SK-N-SH (cell line): ENCODE data around the gene CSNK1A1L. TPM values are rescaled to one million over a fixed set of nuclear protein-coding genes. Genes with fewer than 3 reads are reported as not detected.

ENCODE experiments used
- CTCF ChIA-PET: fragments of 300-600, 350-600 bp; formaldehyde crosslinking; extraction: SDS; loops from one replicate; lab custom pipeline; 2021; lab: Yijun Ruan, JAX
- POLR2A ChIA-PET: fragments of 350-600 bp; sonication (Branson Sonifier 250); formaldehyde crosslinking; extraction: SDS; loops from one replicate; lab custom pipeline; 2020; ENCODE audit warnings: antibody characterized with exemption, inconsistent platforms; lab: Yijun Ruan, JAX
- DNase-seq: peaks from one replicate; pipeline ENCODE4 v3.0.0; 2012
- H2AFZ ChIP-seq: fragments of 200-600 bp; sonication (generic); 2 replicates; pipeline ENCODE4 v1.8.1; 2016; ENCODE audit warnings: antibody characterized with exemption, mild to moderate bottlenecking, low read depth
- H3F3A ChIP-seq: fragments of 200-600 bp; sonication (generic); replicated peaks from 2 replicates; pipeline ENCODE3; 2016; ENCODE audit warnings: antibody characterized with exemption, mild to moderate bottlenecking; ENCODE audit not compliant: insufficient read depth
- H3K27ac ChIP-seq, 2 experiments: fragments of 200-500 bp in 1 of 2; fragments of 200-600 bp in 1 of 2; sonication (Bioruptor generic) in 1 of 2; sonication (generic), shearing (Covaris generic) in 1 of 2; 2 replicates each; pipeline versions ENCODE4 v1.5.1 to v1.6.1; 2014 to 2016; ENCODE audit warnings: low read depth in 2 of 2, inconsistent platforms in 1 of 2, low read length in 1 of 2, mild to moderate bottlenecking in 1 of 2, mixed read lengths in 1 of 2
- H3K27me3 ChIP-seq: fragments of 200-600 bp; sonication (generic), shearing (Covaris generic); 2 replicates; pipeline ENCODE4 v1.6.1; 2016; ENCODE audit warnings: mixed run types; ENCODE audit not compliant: insufficient read depth
- H3K36me3 ChIP-seq, 2 experiments: fragments of 200-500 bp in 1 of 2; fragments of 200-600 bp in 1 of 2; sonication (Bioruptor generic) in 1 of 2; sonication (generic) in 1 of 2; replicated peaks in 1 of 2; 2 replicates each; pipeline versions ENCODE3 to v1.5.1; 2014 to 2016; ENCODE audit warnings: low read length in 1 of 2, mild to moderate bottlenecking in 1 of 2; ENCODE audit not compliant: insufficient read depth in 2 of 2, control insufficient read depth in 1 of 2
- H3K4me1 ChIP-seq, 2 experiments: fragments of 200-500 bp in 1 of 2; fragments of 200-600 bp in 1 of 2; sonication (Bioruptor generic) in 1 of 2; sonication (generic), shearing (Covaris generic) in 1 of 2; 2 replicates each; pipeline versions ENCODE4 v1.5.1 to v1.6.1; 2014 to 2016; ENCODE audit warnings: low read depth in 1 of 2, low read length in 1 of 2, mixed run types in 1 of 2; ENCODE audit not compliant: insufficient read depth in 2 of 2, control insufficient read depth in 1 of 2
- H3K4me2 ChIP-seq: fragments of 200-600 bp; sonication (generic), shearing (Covaris generic); 2 replicates; pipeline ENCODE4 v1.6.1; 2017; ENCODE audit warnings: mixed run types
- H3K4me3 ChIP-seq, 2 experiments: fragments of 200-500 bp in 1 of 2; fragments of 200-600 bp in 1 of 2; sonication (Bioruptor generic) in 1 of 2; sonication (generic), shearing (Covaris generic) in 1 of 2; 2 replicates each; pipeline versions ENCODE4 v1.5.1 to v1.8.1; 2014 to 2016; ENCODE audit warnings: low read depth in 2 of 2, inconsistent platforms in 1 of 2, low read length in 1 of 2, mild to moderate bottlenecking in 1 of 2, mixed read lengths in 1 of 2, moderate library complexity in 1 of 2
- H3K79me2 ChIP-seq: fragments of 200-600 bp; sonication (generic); 2 replicates; pipeline ENCODE4 v1.8.1; 2017; ENCODE audit warnings: mild to moderate bottlenecking; ENCODE audit not compliant: insufficient read depth
- H3K9ac ChIP-seq: fragments of 200-600 bp; sonication (generic); 2 replicates; pipeline ENCODE4 v1.6.1; 2017; ENCODE audit warnings: mixed run types
- H3K9me2 ChIP-seq: fragments of 200-600 bp; sonication (generic); 2 replicates; pipeline ENCODE4 v1.6.1; 2017; ENCODE audit warnings: mixed run types
- H3K9me3 ChIP-seq: fragments of 200-600 bp; sonication (generic); 2 replicates; pipeline ENCODE4 v1.6.1; 2017; ENCODE audit warnings: mixed run types, mild to moderate bottlenecking, moderate library complexity
- H4K20me1 ChIP-seq: fragments of 200-600 bp; sonication (generic); 2 replicates; pipeline ENCODE4 v1.6.1; 2017; ENCODE audit warnings: mild to moderate bottlenecking, mixed run types; ENCODE audit not compliant: insufficient read depth
- ELF1 ChIP-seq: IDR thresholded peaks from 2 replicates; pipeline ENCODE4 v1.4.0; 2012
- FOSL2 ChIP-seq: IDR thresholded peaks from 2 replicates; pipeline ENCODE4 v1.4.0; 2012; ENCODE audit warnings: low read depth, mild to moderate bottlenecking, moderate library complexity, borderline replicate concordance
- FOXJ3 ChIP-seq: sonication (generic); formaldehyde crosslinking; IDR thresholded peaks from 2 replicates; pipeline ENCODE4 v1.5.1; 2020; ENCODE audit warnings: mild to moderate bottlenecking, missing genetic modification reagents
- IRF3 ChIP-seq: fragments of 150-350 bp; IDR thresholded peaks from 2 replicates; pipeline ENCODE4 v1.6.1; 2016; ENCODE audit warnings: mild to moderate bottlenecking, low read depth, low read length
- JUND ChIP-seq: IDR thresholded peaks from 2 replicates; pipeline ENCODE4 v1.4.0; 2012
- MEF2A ChIP-seq: IDR thresholded peaks from 2 replicates; pipeline ENCODE4 v1.4.0; 2012; ENCODE audit warnings: low read depth, borderline replicate concordance
- NRF1 ChIP-seq: IDR thresholded peaks from 2 replicates; pipeline ENCODE4 v1.6.1; 2012; ENCODE audit warnings: low read depth, mild to moderate bottlenecking, low read length
- POLR2AphosphoS5 ChIP-seq: IDR thresholded peaks from 2 replicates; pipeline ENCODE4 v1.6.1; 2012; ENCODE audit warnings: low read depth, low read length
- RAD21 ChIP-seq: IDR thresholded peaks from 2 replicates; pipeline ENCODE4 v1.6.1; 2012; ENCODE audit warnings: mild to moderate bottlenecking, low read length
- REST ChIP-seq: IDR thresholded peaks from 2 replicates; pipeline ENCODE4 v1.6.1; 2012; ENCODE audit warnings: mild to moderate bottlenecking, low read depth, low read length, moderate library complexity
- RFX5 ChIP-seq: IDR thresholded peaks from 2 replicates; pipeline ENCODE4 v1.6.1; 2012; ENCODE audit warnings: mild to moderate bottlenecking, improper control_type of control experiment, low read length
- SIN3A ChIP-seq: IDR thresholded peaks from 2 replicates; pipeline ENCODE4 v1.6.1; 2012; ENCODE audit warnings: low read depth, mild to moderate bottlenecking, low read length, moderate library complexity, borderline replicate concordance
- SMC3 ChIP-seq: IDR thresholded peaks from 2 replicates; pipeline ENCODE4 v1.6.1; 2012; ENCODE audit warnings: low read depth, low read length, improper control_type of control experiment
- TAF1 ChIP-seq: IDR thresholded peaks from 2 replicates; pipeline ENCODE4 v1.6.1; 2012; ENCODE audit warnings: low read depth, mild to moderate bottlenecking, low read length, moderate library complexity, borderline replicate concordance
- TCF12 ChIP-seq: IDR thresholded peaks from 2 replicates; pipeline ENCODE4 v1.4.0; 2012
- TEAD4 ChIP-seq: IDR thresholded peaks from 2 replicates; pipeline ENCODE4 v1.4.0; 2012; ENCODE audit warnings: mild to moderate bottlenecking, borderline replicate concordance; ENCODE audit not compliant: insufficient read depth
- YY1 ChIP-seq: IDR thresholded peaks from 2 replicates; pipeline ENCODE4 v1.4.0; 2012; ENCODE audit warnings: low read depth, mild to moderate bottlenecking
- WGBS: methylation state at CpG from one replicate; pipeline ENCODE4 v1.1.6; 2017; ENCODE audit warnings: low lambda C conversion rate; 5-methylcytosine and 5-hydroxymethylcytosine counted together
- polyA plus RNA-seq, 3 experiments: library from polyadenylated mRNA; depleted of rRNA; stranded (reverse); fragments of >200 nt; gene quantifications; 2 replicates each; pipeline ENCODE4 v1.2.3, GENCODE V29; 2012
- TF ChIP-seq, protein P1 (sequence below): IDR thresholded peaks from 2 replicates; pipeline ENCODE4 v1.4.0; 2012; ENCODE audit warnings: low read depth
- TF ChIP-seq, protein P2 (sequence below): IDR thresholded peaks from 2 replicates; pipeline ENCODE4 v1.4.0; 2012; ENCODE audit warnings: low read depth, borderline replicate concordance
- TF ChIP-seq, protein P3 (sequence below): IDR thresholded peaks from 2 replicates; pipeline ENCODE4; 2012

The CSNK1A1L gene
- polyA plus RNA-seq, 1 of the 3 experiments (the other 2 are of a cell fraction) = not detected

- no peak overlapping the region for H3K4me2 ChIP-seq
- no peaks in the 10 kb centered on the region for H3K9me3 ChIP-seq
- no peaks in the 10 kb centered on the region for H3K9me2 ChIP-seq
- H4K20me1 ChIP-seq = no peaks in the 10 kb centered on the region
- ChIA-PET CTCF (no interaction called here), POLR2A (no interaction called here)
- no peak overlapping the region for H3K9ac ChIP-seq
- H2AFZ ChIP-seq = no peak overlapping the region
- no peak overlapping the region for H3K4me3 ChIP-seq
- no peaks in the 10 kb centered on the region; a peak in 1 of 4 replicates for H3K4me1 ChIP-seq
- no peaks in the 10 kb centered on the region for H3K27me3 ChIP-seq
- WGBS = 56% methylated on average over 2 of the region's 2 CpGs
- TF ChIP-seq FOXJ3 (CRISPR knock-in tag) (no peak), TAF1 (no peak), TEAD4 (no peak), POLR2AphosphoS5 (no peak), JUND (no peak), TCF12 (no peak), ELF1 (no peak), FOSL2 (no peak), SMC3 (no peak), RAD21 (no peak), SIN3A (no peak), YY1 (no peak), IRF3 (no peak), RFX5 (no peak), REST (no peak), MEF2A (no peak), NRF1 (no peak)
- TF ChIP-seq, protein P1, sequence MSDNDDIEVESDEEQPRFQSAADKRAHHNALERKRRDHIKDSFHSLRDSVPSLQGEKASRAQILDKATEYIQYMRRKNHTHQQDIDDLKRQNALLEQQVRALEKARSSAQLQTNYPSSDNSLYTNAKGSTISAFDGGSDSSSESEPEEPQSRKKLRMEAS = no peak
- TF ChIP-seq, protein P2, sequence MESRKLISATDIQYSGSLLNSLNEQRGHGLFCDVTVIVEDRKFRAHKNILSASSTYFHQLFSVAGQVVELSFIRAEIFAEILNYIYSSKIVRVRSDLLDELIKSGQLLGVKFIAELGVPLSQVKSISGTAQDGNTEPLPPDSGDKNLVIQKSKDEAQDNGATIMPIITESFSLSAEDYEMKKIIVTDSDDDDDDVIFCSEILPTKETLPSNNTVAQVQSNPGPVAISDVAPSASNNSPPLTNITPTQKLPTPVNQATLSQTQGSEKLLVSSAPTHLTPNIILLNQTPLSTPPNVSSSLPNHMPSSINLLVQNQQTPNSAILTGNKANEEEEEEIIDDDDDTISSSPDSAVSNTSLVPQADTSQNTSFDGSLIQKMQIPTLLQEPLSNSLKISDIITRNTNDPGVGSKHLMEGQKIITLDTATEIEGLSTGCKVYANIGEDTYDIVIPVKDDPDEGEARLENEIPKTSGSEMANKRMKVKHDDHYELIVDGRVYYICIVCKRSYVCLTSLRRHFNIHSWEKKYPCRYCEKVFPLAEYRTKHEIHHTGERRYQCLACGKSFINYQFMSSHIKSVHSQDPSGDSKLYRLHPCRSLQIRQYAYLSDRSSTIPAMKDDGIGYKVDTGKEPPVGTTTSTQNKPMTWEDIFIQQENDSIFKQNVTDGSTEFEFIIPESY = no peak
- TF ChIP-seq, protein P3, sequence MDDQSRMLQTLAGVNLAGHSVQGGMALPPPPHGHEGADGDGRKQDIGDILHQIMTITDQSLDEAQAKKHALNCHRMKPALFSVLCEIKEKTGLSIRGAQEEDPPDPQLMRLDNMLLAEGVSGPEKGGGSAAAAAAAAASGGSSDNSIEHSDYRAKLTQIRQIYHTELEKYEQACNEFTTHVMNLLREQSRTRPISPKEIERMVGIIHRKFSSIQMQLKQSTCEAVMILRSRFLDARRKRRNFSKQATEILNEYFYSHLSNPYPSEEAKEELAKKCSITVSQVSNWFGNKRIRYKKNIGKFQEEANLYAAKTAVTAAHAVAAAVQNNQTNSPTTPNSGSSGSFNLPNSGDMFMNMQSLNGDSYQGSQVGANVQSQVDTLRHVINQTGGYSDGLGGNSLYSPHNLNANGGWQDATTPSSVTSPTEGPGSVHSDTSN = no peak
- DNase-seq = no peak
- H3K27ac ChIP-seq = no peak overlapping the region
- H3K36me3 ChIP-seq = no peaks in the 10 kb centered on the region
- no peaks in the 10 kb centered on the region for H3K79me2 ChIP-seq
- no peaks in the 10 kb centered on the region for H3F3A ChIP-seq
Measured at GRCh38 chr13:37087486-37087885, 18.0 kb downstream of the CSNK1A1L start.
